GM03348 (cell line): ENCODE measurements around the gene GAS2L2.

ENCODE experiments used
- DNase-seq: peaks from one replicate; pipeline ENCODE4 v3.0.0; 2012; ENCODE audit warnings: low spot score

The GAS2L2 gene

DNA sequence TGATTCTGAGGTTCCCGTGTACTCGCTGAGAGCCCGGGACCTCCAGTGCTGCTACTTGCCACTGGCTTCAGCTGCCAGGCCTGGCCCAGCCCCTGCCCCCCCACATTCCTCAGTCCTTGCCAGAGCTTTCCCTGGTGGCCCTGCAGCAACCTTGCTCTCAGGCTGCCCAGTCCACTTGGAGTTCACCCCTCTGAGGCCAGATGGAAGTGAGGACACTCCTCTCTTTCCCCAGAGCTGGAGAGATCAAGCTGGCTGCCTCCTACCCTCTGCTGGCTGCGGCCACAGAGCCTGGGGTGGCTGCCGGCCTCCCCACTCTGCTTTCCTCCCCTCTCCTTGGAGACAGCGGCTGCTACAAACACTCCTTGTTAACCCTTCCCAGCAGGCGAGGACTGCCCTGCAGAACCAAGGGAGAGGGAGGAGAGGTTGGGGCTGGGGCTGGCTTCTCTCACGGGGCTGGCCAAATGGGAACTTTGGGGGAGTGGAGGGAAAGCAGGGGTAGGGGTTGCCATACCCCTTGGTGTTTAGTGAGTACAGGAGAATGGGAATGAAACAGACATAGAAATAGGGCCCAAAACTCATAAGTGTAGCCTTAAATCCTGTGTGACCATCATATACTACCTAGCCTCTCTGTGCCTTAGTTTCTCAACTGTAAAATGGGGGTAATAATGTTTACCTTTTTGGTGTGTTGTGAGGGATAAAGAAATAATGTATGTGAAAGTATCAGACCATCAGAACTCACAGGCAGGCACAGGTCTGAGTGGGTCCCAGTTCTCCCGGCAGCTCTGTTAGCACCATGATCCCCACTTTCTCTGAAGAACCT lies at the start of gene GAS2L2:
Gene GAS2L2 (minus strand): TSS at position 295 of the 820 bp plus-strand sequence. CDS start 389 bp downstream, outside the sequence.
- no peak for DNase-seq

DNA sequence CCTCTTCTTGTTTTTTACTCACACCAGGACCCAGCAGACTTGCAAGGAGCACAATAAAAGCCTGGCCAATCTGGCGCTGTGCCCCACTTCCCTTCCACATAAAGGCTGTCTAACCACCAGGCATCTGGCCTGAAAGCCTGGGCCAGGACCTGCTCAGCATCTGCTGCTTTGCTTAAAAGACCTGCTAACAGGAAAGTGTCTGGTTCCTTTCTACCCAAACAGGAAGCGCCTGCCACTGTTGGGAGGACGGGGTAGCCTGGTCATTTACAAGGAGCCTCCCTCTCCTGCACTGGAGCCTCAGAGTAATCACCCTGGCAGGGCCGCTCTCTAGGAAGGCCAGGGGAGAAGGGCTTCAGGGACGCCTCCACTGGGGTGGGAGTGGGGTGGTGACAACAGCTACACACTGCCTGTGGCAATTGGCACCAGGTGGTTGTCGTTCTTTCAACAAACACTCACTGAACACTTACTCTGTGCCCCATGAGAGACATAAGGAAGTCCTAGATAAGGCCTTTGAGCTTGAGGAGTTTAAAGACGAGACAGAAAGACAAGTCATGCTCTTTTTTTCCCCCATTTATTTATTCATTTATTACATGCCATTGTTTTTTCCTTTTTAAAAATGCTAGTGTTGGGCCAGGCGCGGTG lies 48.7 kb upstream of the GAS2L2 start:
- DNase-seq: peak; percentile 38

DNA sequence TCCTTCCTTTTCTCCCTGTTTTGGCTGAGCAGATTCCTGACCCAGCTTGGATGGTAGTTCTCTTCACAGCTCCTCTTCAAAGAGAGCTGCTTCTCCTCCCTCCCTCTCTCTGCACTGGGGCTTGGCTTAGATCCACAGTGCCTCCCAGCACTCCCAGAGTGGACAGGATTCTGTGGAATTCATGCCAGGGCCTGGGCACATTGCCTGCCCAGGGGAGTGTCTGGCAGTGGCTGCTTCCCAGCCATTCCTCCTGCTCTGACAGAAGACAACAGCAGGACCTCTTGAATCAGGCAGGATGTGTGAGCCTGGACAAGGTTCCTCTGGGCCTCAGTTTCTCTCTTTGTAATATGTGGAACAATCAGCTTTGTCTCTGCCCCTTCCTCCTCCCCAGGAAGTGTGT lies 46.9 kb upstream of the GAS2L2 start:
- DNase-seq: peak; percentile 83

DNA sequence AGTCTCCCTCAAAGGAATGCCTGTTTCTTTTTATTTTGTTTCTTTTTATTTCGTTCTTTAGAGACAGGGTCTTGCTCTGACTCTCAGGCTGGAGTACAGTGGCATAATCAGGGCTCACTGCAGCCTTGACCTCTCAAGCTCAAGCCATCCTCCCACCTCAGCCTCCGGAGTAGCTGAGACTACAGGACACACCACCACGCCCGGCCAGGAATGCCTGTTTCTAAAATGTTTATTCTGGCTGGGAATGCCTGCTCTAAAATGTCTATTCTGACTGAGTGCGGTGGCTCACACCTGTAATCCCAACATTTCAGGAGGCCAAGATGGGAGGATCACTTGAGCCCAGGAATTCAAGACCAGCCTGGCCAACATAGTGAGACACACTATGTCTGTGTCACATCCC lies 44.9 kb upstream of the GAS2L2 start:
- no peak for DNase-seq

GRCh38 chr17:35797370-35797769 lies 44.3 kb upstream of the GAS2L2 start:
- no peak for DNase-seq

- DNase-seq: no peak
These were observed 43.9 kb upstream of the GAS2L2 start for GRCh38 chr17:35796942-35797341.

- DNase-seq: no peak
These were observed 42.8 kb upstream of the GAS2L2 start for GRCh38 chr17:35795871-35796265.

DNA sequence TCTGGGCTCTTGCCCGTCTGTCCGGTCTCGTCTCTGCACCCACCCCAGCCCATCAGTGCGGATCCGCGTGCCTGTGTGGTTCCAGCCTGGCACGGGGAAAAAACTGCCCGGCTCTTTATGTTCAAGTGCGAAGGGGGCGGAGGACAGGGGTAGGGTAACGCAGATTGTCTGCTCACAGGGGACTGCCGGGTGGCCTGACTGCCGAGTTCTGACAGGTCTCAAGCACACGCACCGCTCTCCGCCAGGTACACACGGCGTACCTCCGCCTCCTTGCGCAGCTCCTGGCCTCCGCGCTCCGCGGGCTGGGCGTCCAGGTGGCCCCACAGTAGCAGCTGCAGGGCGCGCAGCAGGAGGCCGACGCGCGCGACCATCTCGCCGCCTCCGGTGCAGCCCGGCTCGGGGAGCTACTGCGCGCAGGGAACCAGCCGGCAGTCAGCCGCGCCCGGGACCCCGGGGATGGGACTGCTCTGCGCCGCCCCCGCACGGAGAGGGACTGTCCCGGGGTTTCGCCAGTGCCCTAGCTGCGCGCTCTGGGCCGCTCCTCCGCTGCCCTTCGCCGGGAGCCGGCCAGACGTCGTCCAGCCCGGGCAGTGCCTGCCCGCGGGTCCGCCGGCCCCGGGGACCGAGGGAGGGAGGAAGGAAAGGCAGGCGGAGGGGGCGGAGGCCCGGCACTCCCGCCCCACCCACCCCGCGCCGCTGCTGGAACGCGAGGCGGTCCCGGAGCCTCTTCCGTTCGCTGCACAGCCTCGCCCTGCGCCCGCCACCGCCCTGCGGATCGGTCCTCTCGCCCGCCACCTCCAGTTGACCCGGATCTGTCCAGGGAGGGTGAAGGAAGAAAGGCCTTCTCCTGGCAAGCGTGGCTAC lies 42.2 kb upstream of the GAS2L2 start, which contains the start of gene MMP28:
Gene MMP28 (minus strand): TSS at position 635 of the 864 bp plus-strand sequence. CDS start 264 bp downstream, at position 371.
- DNase-seq: peak; percentile 79

DNA sequence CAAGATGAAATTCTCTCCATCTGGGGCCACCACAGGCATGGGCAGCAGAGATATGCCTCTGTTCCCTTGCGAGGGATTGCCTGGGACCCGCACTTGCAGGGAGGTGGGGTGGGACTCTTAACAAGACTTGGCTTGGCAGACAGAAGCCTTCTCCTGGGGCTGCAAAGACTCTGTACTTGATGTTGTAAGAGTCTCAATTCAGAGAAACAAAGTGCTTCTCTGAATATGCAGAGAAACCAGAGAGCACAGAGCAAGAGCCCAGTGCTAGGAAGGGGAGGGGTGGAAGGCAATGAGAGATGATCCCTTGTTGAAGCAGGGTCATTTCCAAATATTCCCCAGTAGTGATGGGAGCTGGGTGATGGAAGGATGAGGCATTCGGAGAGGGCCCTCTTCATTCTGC lies 40.2 kb upstream of the GAS2L2 start:
- no peak for DNase-seq

DNA sequence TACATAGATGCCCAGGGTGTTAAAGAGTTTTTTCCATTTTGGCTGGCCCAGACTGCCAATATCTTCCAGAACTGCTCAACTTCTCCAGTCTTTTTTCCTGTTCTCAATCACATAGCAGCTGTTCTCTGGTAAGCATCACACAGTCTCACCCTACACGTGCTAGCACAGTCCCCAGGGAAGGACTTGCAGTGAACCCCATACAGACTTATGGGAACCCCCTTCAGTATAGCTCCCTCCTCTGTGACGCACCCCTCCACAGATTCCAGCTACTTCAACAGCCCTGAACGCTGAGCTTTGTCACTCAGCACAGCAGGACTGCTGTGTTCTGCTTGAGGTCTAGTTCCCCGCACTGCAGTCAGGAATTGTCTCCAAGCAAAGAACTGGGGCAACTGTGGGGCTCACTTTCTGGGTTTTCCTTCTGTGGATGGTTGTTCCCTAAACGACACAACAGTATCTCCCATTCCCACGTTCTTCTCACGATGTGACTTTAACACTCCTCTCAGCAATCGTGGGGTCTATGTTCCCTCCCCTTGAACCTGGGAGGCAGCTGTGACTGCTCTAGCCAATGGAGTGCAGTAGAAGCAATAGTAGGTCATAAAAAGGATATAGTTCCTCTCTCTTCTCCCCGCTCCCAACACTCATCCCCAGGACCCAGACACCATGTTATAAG lies 38.8 kb upstream of the GAS2L2 start:
- no peak for DNase-seq

GRCh38 chr17:35790841-35791240 lies 37.8 kb upstream of the GAS2L2 start:
- DNase-seq: no peak

GRCh38 chr17:35788477-35789368 lies 35.7 kb upstream of the GAS2L2 start:
- peak; percentile 80 for DNase-seq

- no peak for DNase-seq
These were observed 33.9 kb upstream of the GAS2L2 start for GRCh38 chr17:35786941-35787432.

DNA sequence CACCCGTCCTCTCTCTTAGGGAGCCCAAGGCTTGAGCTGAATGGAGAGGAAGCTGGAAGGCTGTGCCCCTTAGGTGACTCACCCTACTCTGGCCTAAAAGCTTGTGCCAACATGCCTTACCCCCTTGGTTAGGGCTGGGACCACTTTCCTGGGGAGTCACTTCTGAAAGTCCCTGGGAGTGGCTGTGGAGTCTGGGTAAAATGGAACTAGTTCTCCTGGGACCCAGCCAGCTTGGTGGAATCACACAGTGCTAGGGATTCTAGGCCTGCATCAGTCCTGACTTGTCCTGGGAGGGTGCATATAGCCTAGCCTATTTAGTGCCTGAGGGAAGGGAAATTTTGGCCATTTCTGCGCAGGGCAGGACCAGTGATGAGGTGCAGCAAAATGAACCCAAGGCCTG lies 31.9 kb upstream of the GAS2L2 start:
- no peak for DNase-seq

DNA sequence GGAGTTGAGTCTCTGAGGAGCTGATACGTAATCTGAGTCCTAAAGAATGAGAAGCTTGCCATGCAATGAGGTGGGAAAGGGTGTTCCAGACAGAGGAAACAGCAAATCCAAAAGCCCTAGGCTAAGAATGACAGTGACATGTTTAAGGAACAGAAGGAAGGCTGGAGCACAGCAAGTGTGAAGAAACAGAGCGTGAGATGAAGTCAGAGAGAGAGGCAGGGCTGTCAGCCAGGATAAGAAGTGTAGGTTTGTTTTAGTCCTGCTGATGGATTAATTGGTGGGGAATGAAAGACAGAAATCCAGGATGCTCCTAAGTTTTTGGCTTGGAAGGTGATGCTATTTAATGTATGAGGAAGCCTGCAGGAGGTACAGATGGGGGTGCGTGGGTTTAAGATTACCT lies 27.9 kb upstream of the GAS2L2 start:
- no peak for DNase-seq

- DNase-seq: no peak
These were observed 25.7 kb upstream of the GAS2L2 start for GRCh38 chr17:35778641-35779196.

GRCh38 chr17:35775583-35775982 lies 22.5 kb upstream of the GAS2L2 start:
- no peak for DNase-seq

- no peak for DNase-seq
These were observed 22.0 kb upstream of the GAS2L2 start for GRCh38 chr17:35775039-35775438.

DNA sequence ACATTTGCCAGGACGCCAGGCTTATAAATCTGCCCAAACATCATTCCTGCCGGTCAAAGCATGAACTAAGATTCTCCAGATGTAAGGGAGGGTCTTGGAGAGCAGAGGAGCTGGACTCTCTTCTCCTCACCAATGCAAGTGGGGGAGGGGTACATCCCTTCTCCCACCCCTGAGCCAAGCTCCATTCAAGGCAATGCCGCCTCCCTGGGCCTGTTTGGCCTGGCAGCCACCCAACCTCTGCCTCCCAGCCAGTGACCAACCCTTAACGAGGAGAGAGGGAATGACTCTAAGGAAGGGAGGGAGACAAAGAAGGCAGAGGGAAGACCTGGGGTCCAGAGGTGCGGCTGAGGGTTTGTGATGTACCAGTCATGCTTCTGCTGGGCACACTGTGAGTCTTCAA lies 21.5 kb upstream of the GAS2L2 start:
- DNase-seq: no peak

GRCh38 chr17:35773679-35774425 lies 20.8 kb upstream of the GAS2L2 start:
- DNase-seq: no peak
